GM23248 (cell line): Measurements from ENCODE around the gene ATP2A2.

Experiments
- EZH2 ChIP-seq: fragments of 200-600 bp; sonication (generic); IDR thresholded peaks from 2 replicates; pipeline ENCODE4 v1.6.1; 2018; ENCODE audit warnings: antibody characterized with exemption, mild to moderate bottlenecking; ENCODE audit not compliant: insufficient read depth, poor library complexity, severe bottlenecking
- EZH2phosphoT487 ChIP-seq: fragments of 200-600 bp; sonication (generic); IDR thresholded peaks from 2 replicates; pipeline ENCODE4 v1.6.1; 2018; ENCODE audit warnings: antibody characterized with exemption, moderate library complexity, mild to moderate bottlenecking, low read depth; ENCODE audit not compliant: insufficient read depth

DNA sequence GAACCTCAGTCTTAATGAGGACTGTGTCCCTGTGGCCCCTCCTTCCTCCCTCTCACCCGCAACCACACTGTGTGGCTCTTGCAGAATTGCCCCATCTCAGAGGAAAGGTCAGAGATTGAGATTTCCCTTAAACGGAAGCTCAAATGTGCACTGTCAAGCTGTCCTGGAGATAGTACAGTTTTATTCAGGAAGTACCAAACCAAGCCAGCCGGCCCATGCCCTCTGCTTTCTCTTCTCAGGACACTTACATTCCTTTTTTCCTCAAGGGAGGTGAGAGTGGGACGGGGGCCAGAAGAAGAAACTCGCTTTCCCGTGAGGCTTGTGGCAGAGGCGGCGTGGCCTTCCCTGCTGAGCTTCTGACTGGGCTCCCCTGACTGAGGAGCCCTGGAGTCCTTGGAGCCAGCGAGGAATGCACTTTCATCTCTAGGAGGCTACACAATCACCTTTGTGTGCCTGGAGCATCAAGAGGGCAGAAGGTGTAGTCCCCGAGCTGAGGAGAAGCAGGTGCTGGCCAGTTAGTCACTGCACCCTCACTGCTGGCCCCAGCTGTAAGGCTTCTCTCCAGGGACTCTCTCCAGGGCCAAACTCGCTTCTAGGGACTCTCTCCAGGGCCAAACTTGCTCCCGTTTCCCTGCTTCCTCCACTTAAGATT is 24.1 kb upstream of the ATP2A2 start:
- no peak for TF ChIP-seq EZH2
- no peak for TF ChIP-seq EZH2phosphoT487
